KBM-7 (cell line): Measurements from ENCODE around the gene QRSL1.
A peak's percentile ranks its signal among the peaks of the same experiment; 100 is the strongest.
"Not testable (repeated sequence)": the region's sequence is repeated elsewhere in the genome, so short reads cannot be mapped to it uniquely, and the experiment has no call there.

Experiments
- DNase-seq: peaks from one replicate; pipeline ENCODE4 v3.0.0-alpha.2; 2015
- in situ Hi-C: fragments of 300-500 bp; cut with MboI; formaldehyde crosslinking; loops from 2 replicates; pipeline ENCODE4 v1.14.3; 2020; ENCODE audit warnings: low sequenced_read_pairs, low pct_unique_long_range_greater_than_20kb, mixed read lengths

The QRSL1 gene

GRCh38 chr6:106666282-106667021 is 37.1 kb downstream of the QRSL1 start:
- in situ Hi-C loops = no loop called here
- DNase-seq = peak; percentile 19

- in situ Hi-C loops = no loop called here
- DNase-seq = no peak
These were observed 37.6 kb downstream of the QRSL1 start for GRCh38 chr6:106667022-106667402.

GRCh38 chr6:106670236-106670635 is 40.9 kb downstream of the QRSL1 start:
- in situ Hi-C loops = no loop called here
- DNase-seq = no peak

GRCh38 chr6:106671651-106672050 is 42.3 kb downstream of the QRSL1 start:
- in situ Hi-C loops = no loop called here
- no peak for DNase-seq

GRCh38 chr6:106674541-106675229 is 45.3 kb downstream of the QRSL1 start:
- in situ Hi-C loops = no loop called here
- no peak for DNase-seq

GRCh38 chr6:106677282-106677681 is 47.9 kb downstream of the QRSL1 start:
- in situ Hi-C loops = no loop called here
- peak; percentile 20 for DNase-seq

GRCh38 chr6:106684011-106684410 is 54.6 kb downstream of the QRSL1 start:
- in situ Hi-C loops = no loop called here
- DNase-seq = no peak

- in situ Hi-C loops = no loop called here
- no peak for DNase-seq
These were observed 56.5 kb downstream of the QRSL1 start for GRCh38 chr6:106685833-106686232.

- no peak for DNase-seq
- in situ Hi-C loops = no loop called here
These were observed 59.0 kb downstream of the QRSL1 start for GRCh38 chr6:106688177-106688951.

GRCh38 chr6:106692112-106692818 is 62.9 kb downstream of the QRSL1 start:
- DNase-seq = no peak
- in situ Hi-C loops = no loop called here

GRCh38 chr6:106692819-106693208 is 63.4 kb downstream of the QRSL1 start:
- no peak for DNase-seq
- in situ Hi-C loops = no loop called here

- DNase-seq = no peak
- in situ Hi-C loops = no loop called here
These were observed 64.0 kb downstream of the QRSL1 start for GRCh38 chr6:106693418-106693817.

GRCh38 chr6:106694343-106694742 is 65.0 kb downstream of the QRSL1 start:
- in situ Hi-C loops = no loop called here
- DNase-seq = no peak

GRCh38 chr6:106700581-106700980 is 71.2 kb downstream of the QRSL1 start:
- no peak for DNase-seq
- in situ Hi-C loops = no loop called here

- in situ Hi-C loops, DNase-seq: not testable (repeated sequence)
These were observed 71.8 kb downstream of the QRSL1 start for GRCh38 chr6:106701201-106701600.

GRCh38 chr6:106702046-106702445 is 72.7 kb downstream of the QRSL1 start:
- in situ Hi-C loops = no loop called here
- no peak for DNase-seq

GRCh38 chr6:106702451-106703110 is 73.2 kb downstream of the QRSL1 start:
- DNase-seq = peak; percentile 63
- in situ Hi-C loops = no loop called here

GRCh38 chr6:106704327-106704726 is 74.9 kb downstream of the QRSL1 start:
- in situ Hi-C loops = no loop called here
- no peak for DNase-seq

GRCh38 chr6:106705156-106705555 is 75.8 kb downstream of the QRSL1 start:
- DNase-seq = no peak
- in situ Hi-C loops = no loop called here
